Stimulated activated effector memory CD8-positive, alpha-beta T cell treated with anti-CD3 and anti-CD28 coated beads, Interleukin-12 subunit alpha, Interleukin-12 subunit beta, amount 100 ng/mL, for 72 hours (primary cell): Measurements from ENCODE around the gene CLIP4.

Experiments used
- ATAC-seq: fragments of 150-1000 bp; cut with Tn5 transposase; 2 replicates; pipeline ENCODE4 v1.10.0; 2021
- DNase-seq, 2 donors: peaks; one replicate each; pipeline ENCODE4 v3.0.0; 2021 to 2022; ENCODE audit warnings: low spot score in 2 of 2
- H3K27ac Mint-ChIP-seq: one replicate; pipeline ENCODE4 v1.8.0; 2022; ENCODE audit warnings: mild to moderate bottlenecking, mixed read lengths
- H3K36me3 Mint-ChIP-seq: one replicate; pipeline ENCODE4 v1.8.0; 2022; ENCODE audit warnings: mild to moderate bottlenecking, mixed read lengths
- H3K4me1 Mint-ChIP-seq: one replicate; pipeline ENCODE4 v1.8.0; 2022; ENCODE audit warnings: mixed read lengths
- H3K4me3 Mint-ChIP-seq: one replicate; pipeline ENCODE4 v1.8.0; 2022; ENCODE audit warnings: mild to moderate bottlenecking, mixed read lengths
- H3K9me3 Mint-ChIP-seq: one replicate; pipeline ENCODE4 v1.8.0; 2022; ENCODE audit warnings: mixed read lengths

The CLIP4 gene

DNA sequence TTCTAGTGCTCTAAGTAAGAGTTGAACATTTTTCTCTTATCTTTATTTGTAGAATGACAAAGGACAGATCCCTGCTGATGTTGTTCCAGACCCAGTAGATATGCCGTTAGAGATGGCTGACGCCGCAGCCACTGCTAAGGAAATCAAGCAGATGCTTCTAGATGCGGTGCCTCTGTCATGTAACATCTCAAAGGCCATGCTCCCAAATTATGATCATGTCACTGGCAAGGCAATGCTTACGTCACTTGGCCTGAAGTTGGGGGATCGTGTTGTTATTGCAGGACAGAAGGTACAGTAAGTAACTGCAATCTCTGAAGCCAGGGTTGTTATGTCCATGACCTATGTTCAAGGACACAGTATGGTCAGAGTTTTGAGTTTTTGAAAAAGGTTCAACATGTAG lies 28.4 kb downstream of the CLIP4 start:
- H3K4me3 Mint-ChIP-seq, result no peak overlapping the region
- DNase-seq, result no peak
- H3K9me3 Mint-ChIP-seq, result no peaks in the 10 kb centered on the region
- H3K27ac Mint-ChIP-seq, result no peak overlapping the region
- H3K4me1 Mint-ChIP-seq, result peaks cover 33% of the 10 kb centered on the region
- no peak for ATAC-seq
- peaks cover 69% of the 10 kb centered on the region for H3K36me3 Mint-ChIP-seq

DNA sequence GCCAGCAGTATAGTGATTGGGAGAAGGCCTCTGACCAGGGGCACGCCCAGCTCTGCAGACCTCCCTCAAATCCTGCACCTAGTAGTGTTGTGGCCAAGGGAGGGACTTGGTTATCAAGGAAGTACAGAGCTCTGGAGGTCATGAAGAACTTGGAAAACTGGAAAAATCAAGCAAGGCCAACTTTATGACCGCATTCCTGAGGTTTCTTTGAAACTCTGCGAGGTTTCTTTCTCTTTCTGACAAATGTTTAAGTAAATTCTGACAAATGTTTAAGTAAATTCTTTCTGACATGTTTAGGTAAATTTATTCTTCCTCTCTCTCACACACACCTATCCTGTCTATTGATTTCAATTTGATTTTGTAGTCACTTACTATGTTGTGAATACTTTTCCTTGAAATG lies 31.0 kb downstream of the CLIP4 start:
- ATAC-seq (no peak), DNase-seq (no peak)
- H3K4me1 Mint-ChIP-seq, result peaks cover 12% of the 10 kb centered on the region
- no peaks in the 10 kb centered on the region for H3K9me3 Mint-ChIP-seq
- peaks cover 67% of the 10 kb centered on the region for H3K36me3 Mint-ChIP-seq
- no peak overlapping the region for H3K27ac Mint-ChIP-seq
- H3K4me3 Mint-ChIP-seq, result no peak overlapping the region

- ATAC-seq (no peak), DNase-seq (no peak)
- Mint-ChIP-seq H3K36me3 (peaks cover 71% of the 10 kb centered on the region), H3K4me1 (peaks cover 5% of the 10 kb centered on the region), H3K4me3 (no peak overlapping the region), H3K27ac (no peak overlapping the region), H3K9me3 (no peaks in the 10 kb centered on the region)
These were observed 32.7 kb downstream of the CLIP4 start for GRCh38 chr2:29147963-29148362.

DNA sequence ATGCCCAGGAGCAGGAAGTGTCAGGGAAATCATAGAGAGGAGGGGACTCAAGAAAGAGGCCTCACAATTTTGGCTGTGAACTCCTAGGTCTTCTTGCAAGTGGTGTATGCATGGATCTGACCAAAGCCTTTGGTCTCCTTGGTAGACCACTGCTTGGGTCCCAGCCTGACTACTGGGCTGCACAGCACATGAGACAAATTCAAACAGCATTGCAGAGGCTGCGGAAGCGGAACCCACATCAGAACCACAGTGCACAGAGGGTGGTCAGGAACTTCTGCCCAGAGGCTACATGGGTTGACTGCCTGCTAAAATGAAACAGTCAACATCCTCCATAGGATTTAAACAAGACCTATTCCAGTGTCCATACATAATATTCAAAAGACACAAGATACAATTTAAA lies 39.4 kb downstream of the CLIP4 start:
- H3K4me3 Mint-ChIP-seq, result no peak overlapping the region
- peak overlapping the region; percentile 38 for H3K27ac Mint-ChIP-seq
- DNase-seq (no peak), ATAC-seq (no peak)
- no peaks in the 10 kb centered on the region for H3K9me3 Mint-ChIP-seq
- H3K36me3 Mint-ChIP-seq, result peaks cover 90% of the 10 kb centered on the region
- H3K4me1 Mint-ChIP-seq, result no peaks in the 10 kb centered on the region

- no peak for ATAC-seq
- no peaks in the 10 kb centered on the region for H3K9me3 Mint-ChIP-seq
- H3K4me1 Mint-ChIP-seq, result no peaks in the 10 kb centered on the region
- H3K4me3 Mint-ChIP-seq, result no peak overlapping the region
- H3K36me3 Mint-ChIP-seq, result peaks cover 92% of the 10 kb centered on the region
- H3K27ac Mint-ChIP-seq, result no peak overlapping the region
- DNase-seq, result no peak
These were observed 40.4 kb downstream of the CLIP4 start for GRCh38 chr2:29155578-29155977.

DNA sequence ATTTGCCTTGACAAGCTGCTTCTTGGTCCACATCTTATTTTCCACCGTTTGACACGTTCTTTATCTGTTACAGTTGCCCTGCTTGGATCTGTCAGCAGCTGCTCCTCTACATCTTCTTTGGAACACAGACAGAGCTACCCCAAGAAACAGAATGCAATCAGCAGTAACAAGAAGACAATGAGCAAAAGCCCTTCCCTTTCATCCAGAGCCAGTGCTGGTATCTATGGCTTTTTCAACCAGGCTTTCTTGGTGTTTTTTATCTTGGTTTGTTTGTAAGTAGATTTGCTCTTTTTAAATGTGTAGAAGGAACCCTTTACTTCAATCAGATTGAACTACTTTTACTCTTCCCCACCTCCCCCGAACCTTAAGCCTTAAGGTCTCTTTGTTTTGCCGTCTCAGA lies 41.9 kb downstream of the CLIP4 start:
- ATAC-seq (no peak), DNase-seq (no peak)
- Mint-ChIP-seq H3K4me1 (no peaks in the 10 kb centered on the region), H3K9me3 (no peaks in the 10 kb centered on the region), H3K36me3 (peaks cover 96% of the 10 kb centered on the region), H3K27ac (no peak overlapping the region), H3K4me3 (no peak overlapping the region)

GRCh38 chr2:29159125-29159524 lies 43.9 kb downstream of the CLIP4 start:
- no peaks in the 10 kb centered on the region for H3K9me3 Mint-ChIP-seq
- ATAC-seq, result no peak

GRCh38 chr2:29160184-29160583 lies 45.0 kb downstream of the CLIP4 start:
- Mint-ChIP-seq H3K4me1 (no peaks in the 10 kb centered on the region), H3K4me3 (no peak overlapping the region), H3K27ac (no peak overlapping the region), H3K36me3 (peaks cover 84% of the 10 kb centered on the region), H3K9me3 (no peaks in the 10 kb centered on the region)
- ATAC-seq (no peak), DNase-seq (no peak)

More at GRCh38 chr2:29159125-29159524, 43.9 kb downstream of the CLIP4 start:
- Mint-ChIP-seq H3K27ac (peak overlapping the region; percentile 11), H3K4me1 (no peaks in the 10 kb centered on the region), H3K36me3 (peaks cover 91% of the 10 kb centered on the region), H3K4me3 (no peak overlapping the region)
- DNase-seq, result no peak

GRCh38 chr2:29162204-29162928 lies 47.2 kb downstream of the CLIP4 start:
- H3K27ac Mint-ChIP-seq, result no peak overlapping the region
- peaks cover 5% of the 10 kb centered on the region for H3K4me1 Mint-ChIP-seq
- ATAC-seq, result no peak
- DNase-seq, result no peak
- no peak overlapping the region for H3K4me3 Mint-ChIP-seq
- H3K36me3 Mint-ChIP-seq, result peaks cover 82% of the 10 kb centered on the region
- no peaks in the 10 kb centered on the region for H3K9me3 Mint-ChIP-seq

- peak overlapping the region; percentile 8 for H3K27ac Mint-ChIP-seq
- no peak for ATAC-seq
These were observed 49.1 kb downstream of the CLIP4 start for GRCh38 chr2:29164091-29164846.

GRCh38 chr2:29165362-29166241 lies 50.4 kb downstream of the CLIP4 start:
- ATAC-seq, result no peak
- H3K36me3 Mint-ChIP-seq, result peaks cover 82% of the 10 kb centered on the region
- no peaks in the 10 kb centered on the region for H3K9me3 Mint-ChIP-seq
- H3K27ac Mint-ChIP-seq, result no peak overlapping the region
- H3K4me3 Mint-ChIP-seq, result no peak overlapping the region
- no peak for DNase-seq
- peaks cover 5% of the 10 kb centered on the region for H3K4me1 Mint-ChIP-seq

More at GRCh38 chr2:29164091-29164846, 49.1 kb downstream of the CLIP4 start:
- no peak for DNase-seq
- H3K9me3 Mint-ChIP-seq, result no peaks in the 10 kb centered on the region
- peaks cover 5% of the 10 kb centered on the region for H3K4me1 Mint-ChIP-seq
- H3K4me3 Mint-ChIP-seq, result no peak overlapping the region
- H3K36me3 Mint-ChIP-seq, result peaks cover 82% of the 10 kb centered on the region

GRCh38 chr2:29166242-29167039 lies 51.2 kb downstream of the CLIP4 start:
- Mint-ChIP-seq H3K4me1 (peaks cover 5% of the 10 kb centered on the region), H3K4me3 (no peak overlapping the region), H3K36me3 (peaks cover 82% of the 10 kb centered on the region), H3K27ac (no peak overlapping the region), H3K9me3 (no peaks in the 10 kb centered on the region)
- ATAC-seq (no peak), DNase-seq (no peak)

GRCh38 chr2:29174937-29175336 lies 59.7 kb downstream of the CLIP4 start:
- H3K36me3 Mint-ChIP-seq, result peaks cover 90% of the 10 kb centered on the region
- DNase-seq, result no peak
- ATAC-seq, result no peak
- H3K9me3 Mint-ChIP-seq, result no peaks in the 10 kb centered on the region
- H3K4me3 Mint-ChIP-seq, result no peak overlapping the region
- H3K4me1 Mint-ChIP-seq, result peaks cover 5% of the 10 kb centered on the region
- H3K27ac Mint-ChIP-seq, result no peak overlapping the region

- no peak for ATAC-seq
- no peaks in the 10 kb centered on the region for H3K9me3 Mint-ChIP-seq
- peaks cover 5% of the 10 kb centered on the region for H3K4me1 Mint-ChIP-seq
- no peak for DNase-seq
- H3K36me3 Mint-ChIP-seq, result peaks cover 89% of the 10 kb centered on the region
- H3K4me3 Mint-ChIP-seq, result no peak overlapping the region
- H3K27ac Mint-ChIP-seq, result no peak overlapping the region
These were observed 60.1 kb downstream of the CLIP4 start for GRCh38 chr2:29175338-29175737.

DNA sequence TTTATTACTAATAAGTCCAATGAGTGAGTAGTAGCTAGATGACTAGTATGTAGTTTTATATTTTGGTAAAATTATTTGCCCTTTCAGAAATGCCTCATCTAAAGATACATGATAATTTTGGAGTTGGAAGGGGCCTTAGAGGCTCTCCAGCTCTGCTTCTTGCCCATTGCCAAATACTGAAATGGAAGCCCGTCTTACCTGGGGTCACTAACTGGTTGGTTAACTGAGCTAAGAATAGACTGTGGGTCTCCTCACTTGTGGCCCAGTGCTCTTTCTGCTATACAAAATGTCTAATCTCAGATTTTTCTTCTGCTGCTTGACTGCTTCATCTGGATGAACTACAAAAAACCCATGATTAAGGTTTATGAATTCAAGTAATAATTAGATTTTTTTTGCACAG lies 67.1 kb downstream of the CLIP4 start:
- Mint-ChIP-seq H3K4me1 (no peaks in the 10 kb centered on the region), H3K9me3 (no peaks in the 10 kb centered on the region), H3K4me3 (no peak overlapping the region), H3K36me3 (peaks cover 54% of the 10 kb centered on the region), H3K27ac (no peak overlapping the region)
- DNase-seq (no peak), ATAC-seq (no peak)
